ENCODE measurements around the gene KCTD19. TPM values are rescaled to one million over a fixed set of nuclear protein-coding genes. Genes with fewer than 3 reads are reported as not detected.
A peak's percentile ranks its signal among the peaks of the same experiment; 100 is the strongest.
"Not testable (repeated sequence)": the region's sequence is repeated elsewhere in the genome, so short reads cannot be mapped to it uniquely, and the experiment has no call there.

The KCTD19 gene
- 1 to 10 TPM in 1 of 2 experiments, under 1 TPM in 1; 0.71 to 1.4 TPM for total RNA-seq
- not detected for polyA plus RNA-seq

- no peaks in the 10 kb centered on the region for H3K36me3 ChIP-seq (ENCODE audit: insufficient read depth, low read length)
- H3K4me3 ChIP-seq (ENCODE audit: low read length): peak within 1 kb of the TSS; percentile 44
- CTCF ChIA-PET: interaction anchor here (0.6 to 1.6 kb wide), 6 partner anchors 11 to 43 kb away, joined by 3 to 7 read pairs (median 3); no protein-coding TSS in a partner anchor
- DNase-seq: peak; percentile 40 to 74 (median 62)
- peaks cover 9% of the 10 kb centered on the region for H3K4me1 ChIP-seq (ENCODE audit: insufficient read depth, low read length)
- Mint-ChIP-seq H3K36me3 (no peaks in the 10 kb centered on the region), H3K9me3 (no peaks in the 10 kb centered on the region), H3K4me1 (peaks cover 13 to 15% (median 15%) of the 10 kb centered on the region in 3 donors), H3K27me3 (peaks cover 14 to 27% of the 10 kb centered on the region in 2 donors), H3K27ac (peak within 1 kb of the TSS in 6 of 8 donors; percentile 18 to 92 (median 64)), H3K4me3 (peak within 1 kb of the TSS; percentile 38 to 92 (median 86))
- peaks cover 7% of the 10 kb centered on the region for H3K27me3 ChIP-seq (ENCODE audit: insufficient read depth, low read length, poor library complexity, severe bottlenecking)
- H3K27ac ChIP-seq (ENCODE audit: low read depth, low read length): peak within 1 kb of the TSS; percentile 35
- no peaks in the 10 kb centered on the region for H3K9me3 ChIP-seq (ENCODE audit: low read length)
- POLR2A ChIA-PET: no interaction called here
Observed at GRCh38 chr16:67326472-67327309, at the start of gene KCTD19, which contains the start of gene LRRC36. TSS of gene KCTD19 (minus strand) at chr16:67326741. CDS start at chr16:67326707, 34 bp downstream. TSS of gene LRRC36 (plus strand) at chr16:67326815. CDS start at chr16:67326863, 48 bp downstream.

GRCh38 chr16:67376012-67376411 lies 49.5 kb upstream of the KCTD19 start:
- H3K9me3 ChIP-seq (ENCODE audit: low read length); H3K27ac ChIP-seq (ENCODE audit: low read depth, low read length); H3K4me1 ChIP-seq (ENCODE audit: insufficient read depth, low read length); POLR2A ChIA-PET; H3K4me3 Mint-ChIP-seq; H3K4me3 ChIP-seq (ENCODE audit: low read length); DNase-seq; CTCF ChIA-PET; H3K27me3 ChIP-seq (ENCODE audit: insufficient read depth, low read length, poor library complexity, severe bottlenecking); H3K36me3 ChIP-seq (ENCODE audit: insufficient read depth, low read length); H3K36me3 Mint-ChIP-seq; H3K9me3 Mint-ChIP-seq; H3K4me1 Mint-ChIP-seq; H3K27ac Mint-ChIP-seq: not testable (repeated sequence)
- peaks cover 3 to 27% of the 10 kb centered on the region in 2 donors for H3K27me3 Mint-ChIP-seq

- Histone ChIP-seq H3K27me3 (ENCODE audit: insufficient read depth, low read length, poor library complexity, severe bottlenecking) (no peaks in the 10 kb centered on the region), H3K4me1 (ENCODE audit: insufficient read depth, low read length) (no peaks in the 10 kb centered on the region), H3K4me3 (ENCODE audit: low read length) (no peak overlapping the region), H3K36me3 (ENCODE audit: insufficient read depth, low read length) (no peaks in the 10 kb centered on the region), H3K9me3 (ENCODE audit: low read length) (no peaks in the 10 kb centered on the region), H3K27ac (ENCODE audit: low read depth, low read length) (no peak overlapping the region)
- Mint-ChIP-seq H3K27me3 (peaks cover 3 to 18% of the 10 kb centered on the region in 2 donors), H3K27ac (no peak overlapping the region), H3K36me3 (peaks cover 0 to 1% (median 0%) of the 10 kb centered on the region in 3 donors), H3K4me3 (no peak overlapping the region), H3K9me3 (no peaks in the 10 kb centered on the region), H3K4me1 (no peaks in the 10 kb centered on the region)
- DNase-seq: no peak
- POLR2A ChIA-PET: no interaction called here
- CTCF ChIA-PET: no interaction called here
Observed at GRCh38 chr16:67372664-67373063, 46.1 kb upstream of the KCTD19 start.

GRCh38 chr16:67370661-67371060 lies 44.1 kb upstream of the KCTD19 start:
- Mint-ChIP-seq H3K4me3 (no peak overlapping the region), H3K27me3 (peaks cover 0 to 11% of the 10 kb centered on the region in 2 donors), H3K9me3 (no peaks in the 10 kb centered on the region), H3K4me1 (no peaks in the 10 kb centered on the region), H3K27ac (no peak overlapping the region), H3K36me3 (peaks cover 0 to 1% (median 0%) of the 10 kb centered on the region in 3 donors)
- no peaks in the 10 kb centered on the region for H3K36me3 ChIP-seq (ENCODE audit: insufficient read depth, low read length)
- no peaks in the 10 kb centered on the region for H3K4me1 ChIP-seq (ENCODE audit: insufficient read depth, low read length)
- DNase-seq: no peak
- CTCF ChIA-PET: no interaction called here
- H3K27me3 ChIP-seq (ENCODE audit: insufficient read depth, low read length, poor library complexity, severe bottlenecking): no peaks in the 10 kb centered on the region
- POLR2A ChIA-PET: no interaction called here
- H3K9me3 ChIP-seq (ENCODE audit: low read length): no peaks in the 10 kb centered on the region
- H3K27ac ChIP-seq (ENCODE audit: low read depth, low read length): no peak overlapping the region
- H3K4me3 ChIP-seq (ENCODE audit: low read length): no peak overlapping the region

- no peaks in the 10 kb centered on the region for H3K36me3 ChIP-seq (ENCODE audit: insufficient read depth, low read length)
- no peak overlapping the region for H3K4me3 Mint-ChIP-seq
Observed at GRCh38 chr16:67364600-67365235, 38.2 kb upstream of the KCTD19 start.

GRCh38 chr16:67361038-67361437 lies 34.5 kb upstream of the KCTD19 start:
- DNase-seq: no peak
- no peaks in the 10 kb centered on the region for H3K27me3 ChIP-seq (ENCODE audit: insufficient read depth, low read length, poor library complexity, severe bottlenecking)
- no peaks in the 10 kb centered on the region for H3K36me3 ChIP-seq (ENCODE audit: insufficient read depth, low read length)
- no peak overlapping the region for H3K4me3 Mint-ChIP-seq
- H3K27ac ChIP-seq (ENCODE audit: low read depth, low read length): no peak overlapping the region
- peaks cover 5 to 27% of the 10 kb centered on the region in 2 donors for H3K27me3 Mint-ChIP-seq
- H3K27ac Mint-ChIP-seq: no peak overlapping the region
- no peaks in the 10 kb centered on the region for H3K9me3 Mint-ChIP-seq
- peaks cover 5 to 7% (median 6%) of the 10 kb centered on the region in 3 donors for H3K4me1 Mint-ChIP-seq
- no peaks in the 10 kb centered on the region for H3K36me3 Mint-ChIP-seq
- ChIA-PET CTCF (interaction anchor here (1.5 kb wide), 1 partner anchor 12 kb away, joined by 3 read pairs; no protein-coding TSS in a partner anchor), POLR2A (no interaction called here)
- peaks cover 10% of the 10 kb centered on the region for H3K4me1 ChIP-seq (ENCODE audit: insufficient read depth, low read length)
- no peak overlapping the region for H3K4me3 ChIP-seq (ENCODE audit: low read length)
- H3K9me3 ChIP-seq (ENCODE audit: low read length): no peaks in the 10 kb centered on the region

More at GRCh38 chr16:67364600-67365235, 38.2 kb upstream of the KCTD19 start:
- DNase-seq: peak in 1 of 5 donors; percentile 0
- H3K27ac Mint-ChIP-seq: peak overlapping the region in 1 of 8 donors; percentile 15
- H3K27me3 Mint-ChIP-seq: peaks cover 5 to 9% of the 10 kb centered on the region in 2 donors
- ChIA-PET POLR2A (no interaction called here), CTCF (no interaction called here)
- H3K9me3 ChIP-seq (ENCODE audit: low read length): no peaks in the 10 kb centered on the region
- H3K4me1 ChIP-seq (ENCODE audit: insufficient read depth, low read length): peaks cover 10% of the 10 kb centered on the region
- no peak overlapping the region for H3K27ac ChIP-seq (ENCODE audit: low read depth, low read length)
- H3K4me3 ChIP-seq (ENCODE audit: low read length): no peak overlapping the region
- H3K4me1 Mint-ChIP-seq: peaks cover 5 to 7% (median 6%) of the 10 kb centered on the region in 3 donors
- H3K27me3 ChIP-seq (ENCODE audit: insufficient read depth, low read length, poor library complexity, severe bottlenecking): no peaks in the 10 kb centered on the region
- H3K9me3 Mint-ChIP-seq: no peaks in the 10 kb centered on the region
- H3K36me3 Mint-ChIP-seq: no peaks in the 10 kb centered on the region

- CTCF ChIA-PET: interaction anchor here (1.5 kb wide), 1 partner anchor 10 kb away, joined by 3 read pairs; no protein-coding TSS in a partner anchor
Observed at GRCh38 chr16:67359540-67360269, 33.2 kb upstream of the KCTD19 start.

More at GRCh38 chr16:67359540-67360269, 33.2 kb upstream of the KCTD19 start:
- H3K4me1 ChIP-seq (ENCODE audit: insufficient read depth, low read length); H3K4me3 ChIP-seq (ENCODE audit: low read length); H3K4me1 Mint-ChIP-seq; H3K4me3 Mint-ChIP-seq; H3K9me3 Mint-ChIP-seq; H3K36me3 Mint-ChIP-seq; POLR2A ChIA-PET; H3K36me3 ChIP-seq (ENCODE audit: insufficient read depth, low read length); H3K27ac ChIP-seq (ENCODE audit: low read depth, low read length); H3K27me3 ChIP-seq (ENCODE audit: insufficient read depth, low read length, poor library complexity, severe bottlenecking); DNase-seq; H3K9me3 ChIP-seq (ENCODE audit: low read length): not testable (repeated sequence)
- peaks cover 5 to 35% of the 10 kb centered on the region in 2 donors for H3K27me3 Mint-ChIP-seq
- H3K27ac Mint-ChIP-seq: peak overlapping the region in 1 of 8 donors; percentile 40

Measured in CD8-positive, alpha-beta memory T cell (primary cell).